Ishikawa (cell line): ENCODE measurements around the gene FAM3D.

Source experiments
- CEBPB ChIP-seq: IDR thresholded peaks from 2 replicates; pipeline ENCODE4 v1.6.1; 2012
- CREB1 ChIP-seq: IDR thresholded peaks from 2 replicates; pipeline ENCODE4 v1.6.1; 2012; ENCODE audit warnings: low read depth
- EGR1 ChIP-seq: IDR thresholded peaks from 2 replicates; pipeline ENCODE4 v1.6.1; 2012
- EP300 ChIP-seq: IDR thresholded peaks from 2 replicates; pipeline ENCODE4 v1.6.1; 2012; ENCODE audit warnings: borderline replicate concordance
- FOXM1 ChIP-seq: IDR thresholded peaks from 2 replicates; pipeline ENCODE4 v1.6.1; 2012; ENCODE audit warnings: low read depth, borderline replicate concordance
- NFIC ChIP-seq: IDR thresholded peaks from 2 replicates; pipeline ENCODE4 v1.6.1; 2012
- RAD21 ChIP-seq: IDR thresholded peaks from 2 replicates; pipeline ENCODE4 v1.6.1; 2012; ENCODE audit warnings: low read depth
- TAF1 ChIP-seq: IDR thresholded peaks from 2 replicates; pipeline ENCODE4 v1.6.1; 2012; ENCODE audit warnings: low read depth, mild to moderate bottlenecking
- TCF12 ChIP-seq: IDR thresholded peaks from 2 replicates; pipeline ENCODE4 v1.6.1; 2012; ENCODE audit warnings: low read depth
- TEAD4 ChIP-seq: IDR thresholded peaks from 2 replicates; pipeline ENCODE4 v1.6.1; 2012
- YY1 ChIP-seq: IDR thresholded peaks from 2 replicates; pipeline ENCODE4 v1.6.1; 2012; ENCODE audit warnings: low read depth
- ZBTB7A ChIP-seq: IDR thresholded peaks from 2 replicates; pipeline ENCODE4 v1.6.1; 2012; ENCODE audit warnings: low read depth
- TF ChIP-seq, protein P1 (sequence below): IDR thresholded peaks from 2 replicates; pipeline ENCODE4 v1.6.1; 2012
- TF ChIP-seq, protein P2 (sequence below): IDR thresholded peaks from 2 replicates; pipeline ENCODE4 v1.6.1; 2012
- TF ChIP-seq, protein P3 (sequence below): IDR thresholded peaks from 2 replicates; pipeline ENCODE4 v1.6.1; 2012; ENCODE audit warnings: low read depth, mild to moderate bottlenecking

FAM3D gene

DNA sequence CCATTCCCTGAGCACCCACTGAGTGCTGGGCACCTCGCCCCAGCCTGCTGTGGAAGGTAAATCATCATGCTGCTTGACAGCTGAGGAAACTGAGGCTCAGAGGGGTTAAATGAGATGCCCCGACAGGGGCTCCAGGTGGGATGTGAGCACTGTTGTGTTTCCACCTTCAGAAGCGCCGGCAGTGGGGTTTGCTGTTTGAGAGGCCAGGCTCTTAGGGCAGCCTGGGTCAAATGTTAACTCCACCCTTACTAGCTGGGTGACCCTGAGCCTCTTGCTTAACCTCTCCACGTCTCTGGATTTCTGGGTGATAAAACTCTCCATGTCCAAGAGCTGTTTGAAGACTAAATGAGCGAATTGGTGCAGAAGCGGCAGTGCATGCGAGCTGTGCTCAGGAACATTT, 43.1 kb downstream of the FAM3D start:
- TF ChIP-seq FOXM1 = no peak
- no peak for TF ChIP-seq CEBPB
- TF ChIP-seq TAF1 = no peak
- TF ChIP-seq, protein P1, sequence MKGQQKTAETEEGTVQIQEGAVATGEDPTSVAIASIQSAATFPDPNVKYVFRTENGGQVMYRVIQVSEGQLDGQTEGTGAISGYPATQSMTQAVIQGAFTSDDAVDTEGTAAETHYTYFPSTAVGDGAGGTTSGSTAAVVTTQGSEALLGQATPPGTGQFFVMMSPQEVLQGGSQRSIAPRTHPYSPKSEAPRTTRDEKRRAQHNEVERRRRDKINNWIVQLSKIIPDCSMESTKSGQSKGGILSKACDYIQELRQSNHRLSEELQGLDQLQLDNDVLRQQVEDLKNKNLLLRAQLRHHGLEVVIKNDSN = no peak

DNA sequence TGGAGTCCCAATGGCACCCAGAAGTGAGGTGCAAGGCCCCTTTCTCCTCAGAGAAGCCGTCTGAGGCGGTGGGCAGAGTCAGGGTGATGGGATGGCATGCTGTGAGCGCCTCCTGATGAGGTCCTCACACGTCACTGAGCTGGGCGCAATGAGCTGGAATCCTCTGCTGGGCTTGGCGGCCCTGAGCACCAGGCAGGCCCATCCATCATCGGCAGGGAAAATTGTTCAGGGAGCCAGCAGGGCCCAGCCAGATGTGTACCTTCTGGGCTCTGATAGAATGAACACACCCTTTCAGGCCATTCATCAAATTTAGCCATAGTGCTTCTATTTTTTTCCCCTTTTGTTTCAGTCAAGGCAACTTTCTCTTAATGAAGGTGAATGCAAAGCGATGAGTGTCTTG, 43.7 kb downstream of the FAM3D start:
- TF ChIP-seq YY1 (no peak), TCF12 (no peak), CREB1 (no peak), RAD21 (no peak), TAF1 (no peak)
- TF ChIP-seq, protein P2, sequence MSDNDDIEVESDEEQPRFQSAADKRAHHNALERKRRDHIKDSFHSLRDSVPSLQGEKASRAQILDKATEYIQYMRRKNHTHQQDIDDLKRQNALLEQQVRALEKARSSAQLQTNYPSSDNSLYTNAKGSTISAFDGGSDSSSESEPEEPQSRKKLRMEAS = no peak

DNA sequence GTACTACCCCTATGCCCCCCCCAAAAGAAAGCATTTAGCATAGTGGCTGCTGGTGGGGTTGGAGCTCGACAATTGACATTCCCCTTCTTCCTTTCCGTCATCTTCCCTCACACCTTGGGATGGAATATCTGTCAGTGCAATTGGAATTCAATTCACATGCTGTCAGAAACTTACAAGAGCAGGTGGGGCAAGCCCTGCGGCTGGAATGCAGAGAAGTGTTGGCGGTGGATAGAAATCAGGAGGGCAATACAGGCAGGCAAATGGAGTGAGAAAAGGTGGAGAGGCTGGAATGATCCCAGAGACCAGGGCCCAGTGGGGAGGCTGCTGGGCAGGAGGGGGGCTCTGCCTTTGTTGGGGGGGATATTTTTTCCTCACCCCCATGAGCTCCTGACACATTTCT, 44.1 kb downstream of the FAM3D start:
- TF ChIP-seq TCF12 (no peak), TAF1 (no peak), NFIC (no peak), ZBTB7A (no peak), RAD21 (no peak), EGR1 (no peak), FOXM1 (no peak)
- TF ChIP-seq, protein P2 = no peak

DNA sequence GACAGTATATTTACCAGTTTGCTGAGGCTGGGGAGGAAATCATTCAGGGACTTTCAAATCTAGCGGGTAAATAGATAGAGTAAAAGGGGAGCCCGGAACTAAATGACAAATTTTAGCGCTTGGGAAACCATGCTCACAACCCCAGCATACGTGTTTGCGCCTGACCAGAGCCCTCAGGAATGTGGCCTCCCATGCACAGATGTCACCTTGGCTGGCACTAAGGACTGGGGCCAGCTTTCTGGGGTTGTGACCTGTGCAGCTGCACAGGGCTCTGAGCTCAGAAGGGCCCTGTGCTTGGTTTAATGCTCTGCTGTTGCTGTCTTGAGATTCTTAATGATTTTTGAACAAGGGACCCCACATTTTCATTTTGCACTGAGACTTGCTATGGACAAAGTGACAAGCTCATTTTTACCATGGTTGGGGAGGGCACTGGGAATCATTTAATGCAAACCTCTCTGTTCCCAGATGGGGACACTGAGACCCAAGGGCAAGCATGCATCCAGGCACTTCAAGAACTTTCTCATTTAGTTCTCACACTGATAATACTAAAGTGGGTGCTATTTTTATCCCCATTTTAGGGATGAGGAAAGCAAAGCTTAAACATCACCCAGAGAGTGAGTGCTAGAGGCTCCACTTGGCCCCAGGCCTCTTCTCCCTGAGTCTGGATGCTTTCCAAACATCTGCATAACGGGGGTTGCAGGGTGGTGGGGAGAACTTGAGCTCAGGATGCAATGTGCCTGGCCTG, 45.3 kb downstream of the FAM3D start:
- TF ChIP-seq EP300 = no peak
- no peak for TF ChIP-seq TCF12
- no peak for TF ChIP-seq EGR1
- TF ChIP-seq FOXM1 = no peak
- TF ChIP-seq CREB1 = no peak
- TF ChIP-seq, protein P2 = no peak
- TF ChIP-seq NFIC = no peak
- no peak for TF ChIP-seq TAF1
- TF ChIP-seq RAD21 = no peak
- TF ChIP-seq ZBTB7A = no peak
- no peak for TF ChIP-seq CEBPB
- TF ChIP-seq, protein P3, sequence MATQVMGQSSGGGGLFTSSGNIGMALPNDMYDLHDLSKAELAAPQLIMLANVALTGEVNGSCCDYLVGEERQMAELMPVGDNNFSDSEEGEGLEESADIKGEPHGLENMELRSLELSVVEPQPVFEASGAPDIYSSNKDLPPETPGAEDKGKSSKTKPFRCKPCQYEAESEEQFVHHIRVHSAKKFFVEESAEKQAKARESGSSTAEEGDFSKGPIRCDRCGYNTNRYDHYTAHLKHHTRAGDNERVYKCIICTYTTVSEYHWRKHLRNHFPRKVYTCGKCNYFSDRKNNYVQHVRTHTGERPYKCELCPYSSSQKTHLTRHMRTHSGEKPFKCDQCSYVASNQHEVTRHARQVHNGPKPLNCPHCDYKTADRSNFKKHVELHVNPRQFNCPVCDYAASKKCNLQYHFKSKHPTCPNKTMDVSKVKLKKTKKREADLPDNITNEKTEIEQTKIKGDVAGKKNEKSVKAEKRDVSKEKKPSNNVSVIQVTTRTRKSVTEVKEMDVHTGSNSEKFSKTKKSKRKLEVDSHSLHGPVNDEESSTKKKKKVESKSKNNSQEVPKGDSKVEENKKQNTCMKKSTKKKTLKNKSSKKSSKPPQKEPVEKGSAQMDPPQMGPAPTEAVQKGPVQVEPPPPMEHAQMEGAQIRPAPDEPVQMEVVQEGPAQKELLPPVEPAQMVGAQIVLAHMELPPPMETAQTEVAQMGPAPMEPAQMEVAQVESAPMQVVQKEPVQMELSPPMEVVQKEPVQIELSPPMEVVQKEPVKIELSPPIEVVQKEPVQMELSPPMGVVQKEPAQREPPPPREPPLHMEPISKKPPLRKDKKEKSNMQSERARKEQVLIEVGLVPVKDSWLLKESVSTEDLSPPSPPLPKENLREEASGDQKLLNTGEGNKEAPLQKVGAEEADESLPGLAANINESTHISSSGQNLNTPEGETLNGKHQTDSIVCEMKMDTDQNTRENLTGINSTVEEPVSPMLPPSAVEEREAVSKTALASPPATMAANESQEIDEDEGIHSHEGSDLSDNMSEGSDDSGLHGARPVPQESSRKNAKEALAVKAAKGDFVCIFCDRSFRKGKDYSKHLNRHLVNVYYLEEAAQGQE = no peak
- TF ChIP-seq YY1 = no peak
- TF ChIP-seq TEAD4 = no peak
- TF ChIP-seq, protein P1 = no peak

DNA sequence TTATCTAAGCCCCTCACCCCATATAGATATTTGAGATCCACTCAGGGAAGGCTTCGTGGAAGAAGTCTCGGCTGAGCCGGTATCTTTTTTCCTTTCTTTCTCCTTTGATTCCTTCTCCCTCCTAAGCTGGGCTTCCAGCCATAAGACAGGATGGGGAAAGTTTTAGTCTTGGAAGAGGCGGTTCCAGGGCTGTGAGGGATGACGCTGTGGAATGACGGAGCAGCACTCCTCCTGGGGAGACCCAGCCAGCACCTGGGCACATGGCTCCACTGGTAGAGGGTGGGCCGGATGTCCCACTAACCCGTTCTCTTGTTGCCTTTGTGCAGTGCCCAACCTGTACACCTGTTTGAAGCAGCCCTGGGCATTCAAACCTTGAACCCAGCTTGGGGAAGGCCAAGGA, 46.2 kb downstream of the FAM3D start:
- TF ChIP-seq YY1 (no peak), ZBTB7A (no peak), CEBPB (no peak)

DNA sequence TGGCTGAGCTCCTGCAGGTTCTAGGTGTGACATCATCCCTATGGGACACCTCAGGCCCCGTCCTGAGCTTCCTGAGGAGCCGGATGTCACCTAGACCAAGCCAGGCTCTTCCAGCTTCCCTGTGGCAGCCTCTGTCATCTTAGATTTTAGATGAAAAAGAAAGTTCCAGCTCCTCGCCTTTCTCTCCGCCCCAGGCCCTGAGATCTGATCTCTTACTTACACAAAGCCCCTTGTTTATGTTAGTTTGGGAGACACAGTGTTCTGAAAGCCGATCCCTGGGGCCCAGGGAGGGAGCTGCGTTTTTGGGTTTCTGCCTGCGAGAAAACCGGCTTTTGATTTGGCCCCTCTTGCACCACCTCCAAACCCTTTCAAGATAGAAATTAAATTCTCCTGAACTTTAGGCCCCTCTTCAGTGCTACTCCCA, 49.2 kb downstream of the FAM3D start:
- TF ChIP-seq CEBPB = no peak
- TF ChIP-seq, protein P2 = no peak
- TF ChIP-seq EGR1 = no peak
- TF ChIP-seq RAD21 = no peak
- TF ChIP-seq, protein P3 = no peak
